WTC11 (cell line): Measurements from ENCODE around the gene RNF214. TPM values are rescaled to one million over a fixed set of nuclear protein-coding genes. Genes with fewer than 3 reads are reported as not detected.

Experiments used
- ATAC-seq: fragments of 200-7000 bp; cut with Tn5 transposase; 2 replicates; pipeline ENCODE4 v1.10.0; 2021; ENCODE audit warnings: mild to moderate bottlenecking, moderate library complexity
- CTCF ChIA-PET: fragments of 300-600 bp; sonication (Branson Sonifier 250); formaldehyde crosslinking; loops from one replicate; lab custom pipeline; 2021; ENCODE audit warnings: antibody characterized with exemption; lab: Charles Lee
- POLR2A ChIA-PET: fragments of 350-600 bp; sonication (Branson Sonifier 250); formaldehyde crosslinking; loops from one replicate; lab custom pipeline; 2021; ENCODE audit warnings: antibody characterized with exemption; lab: Charles Lee
- DNase-seq: peaks from one replicate; pipeline ENCODE4 v3.0.0; 2021; ENCODE audit warnings: low spot score
- H3K27ac Mint-ChIP-seq: 2 replicates; pipeline ENCODE4 v1.8.0; 2021; ENCODE audit warnings: mixed read lengths
- H3K27me3 Mint-ChIP-seq: 2 replicates; pipeline ENCODE4 v1.8.0; 2021; ENCODE audit warnings: low read depth, mild to moderate bottlenecking, moderate library complexity, mixed read lengths
- H3K36me3 Mint-ChIP-seq: 2 replicates; pipeline ENCODE4 v1.8.0; 2021; ENCODE audit warnings: mixed read lengths
- H3K4me1 Mint-ChIP-seq: 2 replicates; pipeline ENCODE4 v1.8.0; 2022; ENCODE audit warnings: mixed read lengths
- H3K4me3 Mint-ChIP-seq: 2 replicates; pipeline ENCODE4 v1.8.0; 2021; ENCODE audit warnings: mild to moderate bottlenecking, moderate library complexity, mixed read lengths
- H3K9me3 Mint-ChIP-seq: 2 replicates; pipeline ENCODE4 v1.8.0; 2021; ENCODE audit warnings: mixed read lengths
- CREB1 ChIP-seq: sonication (generic); formaldehyde crosslinking; IDR thresholded peaks from 2 replicates; pipeline ENCODE4 v1.8.0; 2023; ENCODE audit warnings: mild to moderate bottlenecking, missing genetic modification reagents
- EMX1 ChIP-seq: fragments of 250-450 bp; sonication (Bioruptor Pico); IDR thresholded peaks from 2 replicates; pipeline ENCODE4 v1.8.0; 2021; ENCODE audit warnings: mild to moderate bottlenecking
- FOXJ3 ChIP-seq: sonication (generic); formaldehyde crosslinking; IDR thresholded peaks from 2 replicates; pipeline ENCODE4 v1.9.0; 2021; ENCODE audit warnings: missing genetic modification reagents, mild to moderate bottlenecking, borderline replicate concordance
- GTF2I ChIP-seq: fragments of 250-450 bp; sonication (Bioruptor Pico); conservative IDR thresholded peaks from 2 replicates; pipeline ENCODE4 v1.4.0; 2021; ENCODE audit warnings: mild to moderate bottlenecking
- JAZF1 ChIP-seq: fragments of 250-450 bp; sonication (Bioruptor Pico); IDR thresholded peaks from 2 replicates; pipeline ENCODE4 v1.9.0; 2021; ENCODE audit warnings: moderate library complexity, mild to moderate bottlenecking, inconsistent platforms
- OVOL2 ChIP-seq: fragments of 250-450 bp; sonication (Bioruptor Pico); IDR thresholded peaks from 2 replicates; pipeline ENCODE4 v1.9.0; 2021; ENCODE audit warnings: mild to moderate bottlenecking, borderline replicate concordance
- ZNF138 ChIP-seq: sonication (generic); formaldehyde crosslinking; conservative IDR thresholded peaks from 2 replicates; pipeline ENCODE4 v1.8.1; 2022; ENCODE audit warnings: mild to moderate bottlenecking, moderate library complexity, missing genetic modification reagents
- ZNF232 ChIP-seq: sonication (generic); formaldehyde crosslinking; IDR thresholded peaks from 2 replicates; pipeline ENCODE4 v1.8.0; 2022; ENCODE audit warnings: mild to moderate bottlenecking, missing genetic modification reagents
- ZNF263 ChIP-seq: sonication (generic); formaldehyde crosslinking; IDR thresholded peaks from 2 replicates; pipeline ENCODE4 v1.8.1; 2022; ENCODE audit warnings: low read depth, mild to moderate bottlenecking, moderate library complexity, missing genetic modification reagents
- ZNF423 ChIP-seq: fragments of 250-450 bp; sonication (Bioruptor Pico); IDR thresholded peaks from 2 replicates; pipeline ENCODE4 v2.1.2; 2022; ENCODE audit warnings: mild to moderate bottlenecking, moderate library complexity
- ZNF671 ChIP-seq: fragments of 250-450 bp; sonication (Bioruptor Pico); IDR thresholded peaks from 2 replicates; pipeline ENCODE4 v1.8.0; 2021; ENCODE audit warnings: mild to moderate bottlenecking
- total RNA-seq: library from RNA; stranded (reverse); gene quantifications from 3 replicates; pipeline ENCODE4 v1.2.3, GENCODE V29; 2021
- TF ChIP-seq, protein P1 (sequence below): fragments of 250-450 bp; sonication (Bioruptor Pico); IDR thresholded peaks from 2 replicates; pipeline ENCODE4 v1.8.0; 2021; ENCODE audit warnings: mild to moderate bottlenecking
- TF ChIP-seq, protein P2 (sequence below): sonication (generic); formaldehyde crosslinking; IDR thresholded peaks from 2 replicates; pipeline ENCODE4 v1.8.0; 2023; ENCODE audit warnings: mild to moderate bottlenecking, missing genetic modification reagents
- TF ChIP-seq, protein P3 (sequence below): sonication (generic); formaldehyde crosslinking; IDR thresholded peaks from 2 replicates; pipeline ENCODE4 v1.8.1; 2023; ENCODE audit warnings: mild to moderate bottlenecking, missing genetic modification reagents, moderate library complexity
- TF ChIP-seq, protein P4 (sequence below): fragments of 250-450 bp; sonication (Bioruptor Pico); IDR thresholded peaks from 2 replicates; pipeline ENCODE4 v1.9.0; 2021; ENCODE audit warnings: mild to moderate bottlenecking
- TF ChIP-seq, protein P5 (sequence below): sonication (generic); formaldehyde crosslinking; IDR thresholded peaks from 2 replicates; pipeline ENCODE4 v1.8.1; 2023; ENCODE audit warnings: mild to moderate bottlenecking, missing genetic modification reagents
- TF ChIP-seq, protein P6 (sequence below): fragments of 250-450 bp; sonication (Bioruptor Pico); IDR thresholded peaks from 2 replicates; pipeline ENCODE4 v2.1.2; 2022; ENCODE audit warnings: mild to moderate bottlenecking, moderate library complexity

The RNF214 gene
- total RNA-seq, 1 experiment from 2014 or later = 35.4 TPM

DNA sequence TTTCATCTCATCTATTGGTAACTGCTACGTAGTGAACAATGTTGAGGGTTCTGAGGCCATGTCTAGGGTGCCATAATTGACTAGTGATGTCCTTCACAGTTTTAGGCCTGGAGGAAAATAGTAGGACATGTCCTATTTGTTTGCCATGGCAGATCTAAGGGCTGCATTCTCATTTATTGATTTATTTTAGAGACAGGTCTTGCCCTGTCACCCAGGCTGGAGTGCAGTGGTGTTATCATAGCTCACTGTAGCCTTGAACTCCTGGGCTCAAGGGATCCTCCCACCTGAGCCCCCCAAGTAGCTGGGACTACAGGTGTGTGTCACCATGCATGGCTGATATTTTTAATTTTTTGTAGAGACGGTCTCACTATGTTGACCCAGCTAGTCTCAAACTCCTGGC lies 100.4 kb downstream of the RNF214 start:
- ChIA-PET CTCF (no interaction called here), POLR2A (no interaction called here)
- Mint-ChIP-seq H3K36me3 (no peaks in the 10 kb centered on the region), H3K27ac (no peak overlapping the region), H3K9me3 (no peaks in the 10 kb centered on the region), H3K27me3 (no peaks in the 10 kb centered on the region), H3K4me3 (no peak overlapping the region), H3K4me1 (no peaks in the 10 kb centered on the region)
- DNase-seq (no peak), ATAC-seq (no peak)
- TF ChIP-seq FOXJ3 (CRISPR knock-in tag) (no peak), OVOL2 (CRISPR knock-in tag) (no peak), ZNF423 (CRISPR knock-in tag) (no peak), JAZF1 (no peak)

DNA sequence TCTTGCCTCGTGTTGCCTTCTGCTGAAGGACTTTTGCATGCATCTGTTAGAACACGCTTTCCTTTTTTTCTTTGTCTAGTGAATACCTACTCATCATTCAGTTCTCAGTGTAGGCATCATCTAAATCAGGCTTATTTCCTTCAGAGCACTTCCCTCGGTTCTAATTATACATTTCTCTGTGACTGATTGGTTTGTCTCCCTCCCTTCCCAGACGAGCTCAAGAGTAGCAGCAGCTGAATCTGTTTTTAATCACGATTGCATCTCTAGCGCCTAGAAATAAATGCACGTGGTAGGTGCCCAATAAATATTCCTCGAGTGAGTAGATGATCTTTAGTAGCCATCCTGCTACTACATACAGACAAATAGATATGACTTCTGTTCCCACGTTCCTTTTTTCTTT lies 101.4 kb downstream of the RNF214 start:
- ATAC-seq (no peak), DNase-seq (no peak)
- Mint-ChIP-seq H3K27me3 (no peaks in the 10 kb centered on the region), H3K9me3 (no peaks in the 10 kb centered on the region), H3K36me3 (peaks cover 3% of the 10 kb centered on the region; the same call in 1 of the 2 replicates)
- POLR2A ChIA-PET = interaction anchor here (0.7 kb wide), 1 partner anchor 42 kb away, joined by 5 read pairs; no protein-coding TSS in a partner anchor
- no peak for TF ChIP-seq ZNF138 (CRISPR knock-in tag)
- TF ChIP-seq, protein P1, sequence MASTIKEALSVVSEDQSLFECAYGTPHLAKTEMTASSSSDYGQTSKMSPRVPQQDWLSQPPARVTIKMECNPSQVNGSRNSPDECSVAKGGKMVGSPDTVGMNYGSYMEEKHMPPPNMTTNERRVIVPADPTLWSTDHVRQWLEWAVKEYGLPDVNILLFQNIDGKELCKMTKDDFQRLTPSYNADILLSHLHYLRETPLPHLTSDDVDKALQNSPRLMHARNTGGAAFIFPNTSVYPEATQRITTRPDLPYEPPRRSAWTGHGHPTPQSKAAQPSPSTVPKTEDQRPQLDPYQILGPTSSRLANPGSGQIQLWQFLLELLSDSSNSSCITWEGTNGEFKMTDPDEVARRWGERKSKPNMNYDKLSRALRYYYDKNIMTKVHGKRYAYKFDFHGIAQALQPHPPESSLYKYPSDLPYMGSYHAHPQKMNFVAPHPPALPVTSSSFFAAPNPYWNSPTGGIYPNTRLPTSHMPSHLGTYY (CRISPR knock-in tag) = no peak
- no peak for TF ChIP-seq GTF2I (CRISPR knock-in tag)
- TF ChIP-seq, protein P2, sequence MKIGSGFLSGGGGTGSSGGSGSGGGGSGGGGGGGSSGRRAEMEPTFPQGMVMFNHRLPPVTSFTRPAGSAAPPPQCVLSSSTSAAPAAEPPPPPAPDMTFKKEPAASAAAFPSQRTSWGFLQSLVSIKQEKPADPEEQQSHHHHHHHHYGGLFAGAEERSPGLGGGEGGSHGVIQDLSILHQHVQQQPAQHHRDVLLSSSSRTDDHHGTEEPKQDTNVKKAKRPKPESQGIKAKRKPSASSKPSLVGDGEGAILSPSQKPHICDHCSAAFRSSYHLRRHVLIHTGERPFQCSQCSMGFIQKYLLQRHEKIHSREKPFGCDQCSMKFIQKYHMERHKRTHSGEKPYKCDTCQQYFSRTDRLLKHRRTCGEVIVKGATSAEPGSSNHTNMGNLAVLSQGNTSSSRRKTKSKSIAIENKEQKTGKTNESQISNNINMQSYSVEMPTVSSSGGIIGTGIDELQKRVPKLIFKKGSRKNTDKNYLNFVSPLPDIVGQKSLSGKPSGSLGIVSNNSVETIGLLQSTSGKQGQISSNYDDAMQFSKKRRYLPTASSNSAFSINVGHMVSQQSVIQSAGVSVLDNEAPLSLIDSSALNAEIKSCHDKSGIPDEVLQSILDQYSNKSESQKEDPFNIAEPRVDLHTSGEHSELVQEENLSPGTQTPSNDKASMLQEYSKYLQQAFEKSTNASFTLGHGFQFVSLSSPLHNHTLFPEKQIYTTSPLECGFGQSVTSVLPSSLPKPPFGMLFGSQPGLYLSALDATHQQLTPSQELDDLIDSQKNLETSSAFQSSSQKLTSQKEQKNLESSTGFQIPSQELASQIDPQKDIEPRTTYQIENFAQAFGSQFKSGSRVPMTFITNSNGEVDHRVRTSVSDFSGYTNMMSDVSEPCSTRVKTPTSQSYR = no peak
- TF ChIP-seq ZNF232 = no peak
- TF ChIP-seq, protein P3, sequence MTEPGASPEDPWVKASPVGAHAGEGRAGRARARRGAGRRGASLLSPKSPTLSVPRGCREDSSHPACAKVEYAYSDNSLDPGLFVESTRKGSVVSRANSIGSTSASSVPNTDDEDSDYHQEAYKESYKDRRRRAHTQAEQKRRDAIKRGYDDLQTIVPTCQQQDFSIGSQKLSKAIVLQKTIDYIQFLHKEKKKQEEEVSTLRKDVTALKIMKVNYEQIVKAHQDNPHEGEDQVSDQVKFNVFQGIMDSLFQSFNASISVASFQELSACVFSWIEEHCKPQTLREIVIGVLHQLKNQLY = no peak
- TF ChIP-seq, all 79 proteins: peak for 0
- Mint-ChIP-seq H3K4me3 (no peak overlapping the region), H3K4me1 (no peaks in the 10 kb centered on the region), H3K27ac (no peak overlapping the region)
- CTCF ChIA-PET = no interaction called here

DNA sequence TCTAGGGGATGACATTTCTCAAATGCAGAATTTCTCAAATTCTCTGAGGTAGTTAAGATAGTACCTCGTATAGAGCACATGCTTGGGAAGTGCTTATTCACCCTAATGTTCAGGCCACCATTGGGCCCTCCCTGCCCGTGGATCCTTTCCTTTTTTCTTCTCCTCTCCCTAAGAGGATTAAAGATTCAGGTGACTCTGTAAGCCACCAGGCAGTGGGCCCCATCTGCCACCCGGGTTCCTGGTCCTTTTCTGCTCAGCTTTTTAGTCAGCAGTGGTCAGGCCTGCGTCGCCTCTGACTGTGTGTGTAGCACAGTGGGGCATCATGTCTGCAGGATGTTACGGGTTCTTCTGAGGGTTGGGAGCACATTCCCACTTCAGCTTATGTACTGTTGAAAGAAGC lies 102.4 kb downstream of the RNF214 start:
- no peaks in the 10 kb centered on the region for H3K4me1 Mint-ChIP-seq
- no peaks in the 10 kb centered on the region for H3K27me3 Mint-ChIP-seq
- ChIA-PET CTCF (no interaction called here), POLR2A (interaction anchor here (0.7 kb wide), 1 partner anchor 43 kb away, joined by 5 read pairs; no protein-coding TSS in a partner anchor)
- TF ChIP-seq, protein P4, sequence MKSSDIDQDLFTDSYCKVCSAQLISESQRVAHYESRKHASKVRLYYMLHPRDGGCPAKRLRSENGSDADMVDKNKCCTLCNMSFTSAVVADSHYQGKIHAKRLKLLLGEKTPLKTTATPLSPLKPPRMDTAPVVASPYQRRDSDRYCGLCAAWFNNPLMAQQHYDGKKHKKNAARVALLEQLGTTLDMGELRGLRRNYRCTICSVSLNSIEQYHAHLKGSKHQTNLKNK (CRISPR knock-in tag) = no peak
- TF ChIP-seq ZNF263 (CRISPR knock-in tag) (no peak), OVOL2 (CRISPR knock-in tag) (no peak), FOXJ3 (CRISPR knock-in tag) (no peak), ZNF671 (CRISPR knock-in tag) (no peak), GTF2I (CRISPR knock-in tag) (no peak), CREB1 (CRISPR knock-in tag) (no peak), EMX1 (CRISPR knock-in tag) (no peak)
- TF ChIP-seq, protein P5, sequence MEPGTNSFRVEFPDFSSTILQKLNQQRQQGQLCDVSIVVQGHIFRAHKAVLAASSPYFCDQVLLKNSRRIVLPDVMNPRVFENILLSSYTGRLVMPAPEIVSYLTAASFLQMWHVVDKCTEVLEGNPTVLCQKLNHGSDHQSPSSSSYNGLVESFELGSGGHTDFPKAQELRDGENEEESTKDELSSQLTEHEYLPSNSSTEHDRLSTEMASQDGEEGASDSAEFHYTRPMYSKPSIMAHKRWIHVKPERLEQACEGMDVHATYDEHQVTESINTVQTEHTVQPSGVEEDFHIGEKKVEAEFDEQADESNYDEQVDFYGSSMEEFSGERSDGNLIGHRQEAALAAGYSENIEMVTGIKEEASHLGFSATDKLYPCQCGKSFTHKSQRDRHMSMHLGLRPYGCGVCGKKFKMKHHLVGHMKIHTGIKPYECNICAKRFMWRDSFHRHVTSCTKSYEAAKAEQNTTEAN (CRISPR knock-in tag) = no peak
- TF ChIP-seq, protein P6, sequence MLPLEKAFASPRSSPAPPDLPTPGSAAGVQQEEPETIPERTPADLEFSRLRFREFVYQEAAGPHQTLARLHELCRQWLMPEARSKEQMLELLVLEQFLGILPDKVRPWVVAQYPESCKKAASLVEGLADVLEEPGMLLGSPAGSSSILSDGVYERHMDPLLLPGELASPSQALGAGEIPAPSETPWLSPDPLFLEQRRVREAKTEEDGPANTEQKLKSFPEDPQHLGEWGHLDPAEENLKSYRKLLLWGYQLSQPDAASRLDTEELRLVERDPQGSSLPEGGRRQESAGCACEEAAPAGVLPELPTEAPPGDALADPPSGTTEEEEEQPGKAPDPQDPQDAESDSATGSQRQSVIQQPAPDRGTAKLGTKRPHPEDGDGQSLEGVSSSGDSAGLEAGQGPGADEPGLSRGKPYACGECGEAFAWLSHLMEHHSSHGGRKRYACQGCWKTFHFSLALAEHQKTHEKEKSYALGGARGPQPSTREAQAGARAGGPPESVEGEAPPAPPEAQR (CRISPR knock-in tag) = no peak
- no peaks in the 10 kb centered on the region for H3K9me3 Mint-ChIP-seq
- DNase-seq (no peak), ATAC-seq (no peak)
- H3K27ac Mint-ChIP-seq = no peak overlapping the region
- H3K36me3 Mint-ChIP-seq = peaks cover 3% of the 10 kb centered on the region; the same call in 1 of the 2 replicates
- H3K4me3 Mint-ChIP-seq = no peak overlapping the region
